MM.1S (cell line): Measurements from ENCODE around the gene NOX5.

Experiments used
- DNase-seq: peaks from one replicate; pipeline ENCODE4 v3.0.0-alpha.2; 2015
- H2AFZ ChIP-seq: fragments of 300-600 bp; sonication (generic); 2 replicates; pipeline ENCODE4 v1.6.0; 2016; ENCODE audit warnings: antibody characterized with exemption, low read length
- H3F3A ChIP-seq: fragments of 300-600 bp; sonication (generic); 2 replicates; pipeline ENCODE4 v1.6.1; 2016; ENCODE audit warnings: mild to moderate bottlenecking, antibody characterized with exemption, low read length, moderate library complexity, mixed read lengths; ENCODE audit not compliant: insufficient read depth
- H3K27ac ChIP-seq: fragments of 300-600 bp; sonication (generic); 2 replicates; pipeline ENCODE4 v1.5.1; 2016; ENCODE audit warnings: mild to moderate bottlenecking, low read length
- H3K27me3 ChIP-seq: fragments of 300-600 bp; sonication (generic); replicated peaks from 2 replicates; pipeline ENCODE4 v1.6.0; 2016; ENCODE audit warnings: low read length; ENCODE audit not compliant: insufficient read depth
- H3K36me3 ChIP-seq: fragments of 300-600 bp; sonication (generic); replicated peaks from 2 replicates; pipeline ENCODE4 v1.6.1; 2016; ENCODE audit warnings: mild to moderate bottlenecking, low read length, mixed read lengths; ENCODE audit not compliant: insufficient read depth
- H3K4me1 ChIP-seq: fragments of 300-600 bp; sonication (generic); 2 replicates; pipeline ENCODE4 v1.6.1; 2016; ENCODE audit warnings: low read length, mixed read lengths
- H3K4me2 ChIP-seq: fragments of 300-600 bp; sonication (generic); 2 replicates; pipeline ENCODE4 v1.6.0; 2016; ENCODE audit warnings: low read depth, low read length
- H3K4me3 ChIP-seq: fragments of 300-600 bp; sonication (generic); 2 replicates; pipeline ENCODE4 v1.5.1; 2016; ENCODE audit warnings: low read length, mixed read lengths
- H3K79me2 ChIP-seq: fragments of 300-600 bp; sonication (generic); 2 replicates; pipeline ENCODE4 v1.6.1; 2016; ENCODE audit warnings: mixed run types, low read length, mixed read lengths
- H3K9ac ChIP-seq: fragments of 300-600 bp; sonication (generic); 2 replicates; pipeline ENCODE4 v1.6.1; 2016; ENCODE audit warnings: low read length, mixed read lengths
- H3K9me2 ChIP-seq: fragments of 300-600 bp; sonication (generic); replicated peaks from 2 replicates; pipeline ENCODE4 v1.6.1; 2016; ENCODE audit warnings: mild to moderate bottlenecking, low read length, mixed read lengths; ENCODE audit not compliant: insufficient read depth
- H3K9me3 ChIP-seq: fragments of 300-600 bp; sonication (generic); replicated peaks from 2 replicates; pipeline ENCODE4 v1.6.1; 2016; ENCODE audit warnings: mild to moderate bottlenecking, low read length, mixed read lengths; ENCODE audit not compliant: insufficient read depth
- H4K20me1 ChIP-seq: fragments of 300-600 bp; sonication (generic); 2 replicates; pipeline ENCODE4 v1.6.1; 2016; ENCODE audit warnings: mild to moderate bottlenecking, low read length, moderate library complexity, mixed read lengths; ENCODE audit not compliant: insufficient read depth
- CTCF ChIP-seq: fragments of 300-600 bp; sonication (generic); IDR thresholded peaks from 2 replicates; pipeline ENCODE4 v1.5.1; 2016; ENCODE audit warnings: antibody characterized with exemption, low read length, mixed read lengths
- EZH2 ChIP-seq: fragments of 300-600 bp; sonication (generic); optimal IDR thresholded peaks from 2 replicates; pipeline ENCODE3; 2017; ENCODE audit warnings: low read depth, mild to moderate bottlenecking, antibody characterized with exemption, low read length, mixed read lengths
- EZH2phosphoT487 ChIP-seq: fragments of 300-600 bp; sonication (generic); IDR thresholded peaks from 2 replicates; pipeline ENCODE4 v1.6.1; 2018; ENCODE audit warnings: antibody characterized with exemption, low read length

NOX5 gene

GRCh38 chr15:69089258-69089657, 74.8 kb downstream of the NOX5 start:
- TF ChIP-seq EZH2phosphoT487 (no peak), EZH2 (no peak), CTCF (no peak)
- H3K27me3 ChIP-seq: no peaks in the 10 kb centered on the region
- H3F3A ChIP-seq: no peaks in the 10 kb centered on the region
- no peak for DNase-seq
- no peak overlapping the region for H2AFZ ChIP-seq
- no peak overlapping the region for H3K9ac ChIP-seq
- H3K9me3 ChIP-seq: no peaks in the 10 kb centered on the region
- no peak overlapping the region for H3K4me3 ChIP-seq
- no peaks in the 10 kb centered on the region for H3K79me2 ChIP-seq
- no peak overlapping the region for H3K27ac ChIP-seq
- no peak overlapping the region for H3K4me2 ChIP-seq
- H3K36me3 ChIP-seq: no peaks in the 10 kb centered on the region
- no peaks in the 10 kb centered on the region for H4K20me1 ChIP-seq
- no peaks in the 10 kb centered on the region for H3K4me1 ChIP-seq
- no peaks in the 10 kb centered on the region for H3K9me2 ChIP-seq

- Histone ChIP-seq H3K9me2 (no peaks in the 10 kb centered on the region), H4K20me1 (no peaks in the 10 kb centered on the region), H3K36me3 (no peaks in the 10 kb centered on the region), H3K9me3 (no peaks in the 10 kb centered on the region), H3K27me3 (no peaks in the 10 kb centered on the region), H3K4me1 (no peaks in the 10 kb centered on the region), H2AFZ (no peak overlapping the region), H3K4me3 (no peak overlapping the region), H3K27ac (no peak overlapping the region), H3F3A (no peaks in the 10 kb centered on the region), H3K4me2 (no peak overlapping the region), H3K9ac (no peak overlapping the region), H3K79me2 (no peaks in the 10 kb centered on the region)
- DNase-seq: no peak
- TF ChIP-seq CTCF (no peak), EZH2 (no peak), EZH2phosphoT487 (no peak)
These were observed 75.9 kb downstream of the NOX5 start for GRCh38 chr15:69090197-69090948.

GRCh38 chr15:69091654-69092053, 77.2 kb downstream of the NOX5 start:
- Histone ChIP-seq H3K27me3 (no peaks in the 10 kb centered on the region), H3K27ac (no peak overlapping the region), H4K20me1 (no peaks in the 10 kb centered on the region), H3K9ac (no peak overlapping the region), H2AFZ (no peak overlapping the region), H3K9me2 (no peaks in the 10 kb centered on the region), H3K4me3 (no peak overlapping the region), H3F3A (no peaks in the 10 kb centered on the region), H3K4me2 (no peak overlapping the region), H3K9me3 (no peaks in the 10 kb centered on the region), H3K79me2 (no peaks in the 10 kb centered on the region), H3K36me3 (no peaks in the 10 kb centered on the region), H3K4me1 (no peaks in the 10 kb centered on the region)
- DNase-seq: no peak
- no peak for TF ChIP-seq EZH2
- TF ChIP-seq EZH2phosphoT487: no peak
- no peak for TF ChIP-seq CTCF
